PC-9 (cell line): ENCODE measurements around the gene C1orf21.

Source experiments
- CTCF ChIP-seq: fragments of 200-600 bp; sonication (generic); conservative IDR thresholded peaks from 2 replicates; pipeline ENCODE4 v1.6.1; 2017; ENCODE audit warnings: mixed run types, antibody characterized with exemption, mild to moderate bottlenecking, moderate library complexity
- EZH2 ChIP-seq: fragments of 200-600 bp; sonication (generic); IDR thresholded peaks from 2 replicates; pipeline ENCODE4 v1.8.0; 2017; ENCODE audit warnings: antibody characterized with exemption, low read depth

DNA sequence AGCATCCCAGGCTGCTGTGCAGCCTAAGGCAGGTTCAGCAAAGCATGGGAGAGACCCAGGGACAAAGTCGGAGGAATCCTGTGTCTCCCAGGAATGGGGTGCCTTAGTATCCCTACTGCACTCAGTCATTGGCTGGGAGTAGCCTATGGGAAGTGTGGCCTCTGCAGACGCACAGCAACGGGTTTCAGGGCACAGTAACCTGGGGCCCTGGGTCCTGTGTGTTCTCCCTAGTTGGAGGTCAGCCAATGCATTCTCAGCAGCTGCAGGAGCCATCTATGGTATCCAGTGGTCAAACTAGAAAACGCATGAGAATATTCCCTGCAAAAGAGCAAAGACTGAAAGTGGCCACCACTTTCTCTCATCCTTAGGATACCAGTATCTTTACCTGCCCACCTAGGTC, 13.7 kb upstream of the C1orf21 start:
- TF ChIP-seq CTCF: no peak
- no peak for TF ChIP-seq EZH2
